ENCODE data around the gene AK3. TPM values are rescaled to one million over a fixed set of nuclear protein-coding genes. Genes with fewer than 3 reads are reported as not detected.

The AK3 gene
- total RNA-seq, 1 experiment from 2014 or later, result 41.5 TPM

DNA sequence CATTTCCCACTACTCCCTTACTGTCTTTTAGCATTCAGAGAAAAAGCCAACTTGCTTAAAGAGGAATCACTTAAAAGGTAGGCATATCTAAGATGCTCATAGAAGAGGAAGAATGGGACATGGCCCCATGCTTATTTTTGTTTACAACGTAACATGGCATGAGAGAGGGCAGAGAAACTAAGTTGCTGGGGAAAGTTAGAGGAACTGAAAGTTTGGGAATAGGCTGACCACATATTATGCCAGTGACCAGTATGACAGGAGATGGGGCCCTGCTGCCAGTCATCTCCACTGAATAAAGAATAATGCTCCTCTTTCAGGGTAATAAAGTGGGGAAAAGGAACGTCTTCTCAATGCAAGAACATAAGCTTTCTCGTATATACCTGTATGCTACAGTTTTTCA, 77.0 kb downstream of the AK3 start:
- WGBS (ENCODE audit: extremely low coverage, insufficient read length, low lambda C conversion rate), result no CpG with 5 or more reads among the region's 3 CpGs
- peaks cover 4% of the 10 kb centered on the region for H3K23me2 ChIP-seq (ENCODE audit: insufficient read length, low read depth, low read length, poor library complexity, severe bottlenecking)
- peak overlapping the region; percentile 14 to 49; a peak in 4 of 5 replicates for H3K4me3 Mint-ChIP-seq

More for the DNA sequence above, 77.0 kb downstream of the AK3 start:
- Histone ChIP-seq H3K27me3 (ENCODE audit: insufficient read depth, low read length) (no peaks in the 10 kb centered on the region), H3K23ac (ENCODE audit: insufficient read length, low read depth, low read length) (no peak overlapping the region), H2AFZ (ENCODE audit: low read length) (no peak overlapping the region), H3K4ac (ENCODE audit: low read depth, low read length) (no peak overlapping the region), H3K4me2 (ENCODE audit: insufficient read depth, insufficient read length, low read length) (peak overlapping the region; percentile 2), H3T11ph (ENCODE audit: low read length) (no peak overlapping the region), H4K91ac (ENCODE audit: insufficient read length, low read depth, low read length) (no peak overlapping the region), H3K14ac (ENCODE audit: insufficient read depth, low read length) (no peak overlapping the region), H2BK12ac (ENCODE audit: insufficient read length, low read depth, low read length) (no peak overlapping the region), H3K4me1 (ENCODE audit: insufficient read depth, low read length) (peaks cover 11% of the 10 kb centered on the region), H4K5ac (ENCODE audit: insufficient read length, low read depth, low read length) (no peak overlapping the region), H2BK15ac (ENCODE audit: low read depth, low read length) (no peak overlapping the region), H2BK20ac (ENCODE audit: low read depth, low read length, poor library complexity, severe bottlenecking) (no peak overlapping the region), H3K79me1 (ENCODE audit: insufficient read depth, low read depth, low read length, poor library complexity, severe bottlenecking) (no peaks in the 10 kb centered on the region), H3K27ac (ENCODE audit: insufficient read length, low read depth, low read length) (no peak overlapping the region), H3K9ac (ENCODE audit: extremely low read depth, insufficient read length, low read length) (no peak overlapping the region), H2BK120ac (ENCODE audit: low read depth, low read length, poor library complexity, severe bottlenecking) (no peak overlapping the region), H4K8ac (replicated peaks; ENCODE audit: insufficient read length, low read depth, low read length) (no peak overlapping the region), H3K56ac (ENCODE audit: insufficient read length, low read depth, low read length) (no peak overlapping the region), H2BK5ac (ENCODE audit: insufficient read length, low read length) (no peak overlapping the region), H3K9me3 (ENCODE audit: control insufficient read depth, low read depth, low read length) (no peaks in the 10 kb centered on the region), H3K18ac (ENCODE audit: insufficient read length, low read depth, low read length) (no peak overlapping the region), H4K20me1 (ENCODE audit: control insufficient read depth, insufficient read depth, insufficient read length) (peaks cover 3% of the 10 kb centered on the region), H2AK5ac (ENCODE audit: insufficient read length, low read length) (no peak overlapping the region), H3K79me2 (ENCODE audit: insufficient read depth, low read length) (no peaks in the 10 kb centered on the region; the same call in 1 of the 2 replicates)
- no peak overlapping the region for H3K27ac Mint-ChIP-seq
- peaks cover 2% of the 10 kb centered on the region in 2 experiments; a peak in 2 of 5 replicates for H3K9me3 Mint-ChIP-seq
- H3K36me3 Mint-ChIP-seq (ENCODE audit: insufficient read depth in 1 of 3, low read depth in 3 of 3), result peaks cover 0 to 5% (median 0%) of the 10 kb centered on the region in 3 experiments; a peak in 2 of 7 replicates
- H3K4me1 Mint-ChIP-seq, result peaks cover 53 to 54% of the 10 kb centered on the region in 2 experiments
- no peak for DNase-seq
- peaks cover 5% of the 10 kb centered on the region; the same call in 1 of the 2 replicates for H3K27me3 Mint-ChIP-seq (ENCODE audit: low read depth)
- TF ChIP-seq, protein P1, sequence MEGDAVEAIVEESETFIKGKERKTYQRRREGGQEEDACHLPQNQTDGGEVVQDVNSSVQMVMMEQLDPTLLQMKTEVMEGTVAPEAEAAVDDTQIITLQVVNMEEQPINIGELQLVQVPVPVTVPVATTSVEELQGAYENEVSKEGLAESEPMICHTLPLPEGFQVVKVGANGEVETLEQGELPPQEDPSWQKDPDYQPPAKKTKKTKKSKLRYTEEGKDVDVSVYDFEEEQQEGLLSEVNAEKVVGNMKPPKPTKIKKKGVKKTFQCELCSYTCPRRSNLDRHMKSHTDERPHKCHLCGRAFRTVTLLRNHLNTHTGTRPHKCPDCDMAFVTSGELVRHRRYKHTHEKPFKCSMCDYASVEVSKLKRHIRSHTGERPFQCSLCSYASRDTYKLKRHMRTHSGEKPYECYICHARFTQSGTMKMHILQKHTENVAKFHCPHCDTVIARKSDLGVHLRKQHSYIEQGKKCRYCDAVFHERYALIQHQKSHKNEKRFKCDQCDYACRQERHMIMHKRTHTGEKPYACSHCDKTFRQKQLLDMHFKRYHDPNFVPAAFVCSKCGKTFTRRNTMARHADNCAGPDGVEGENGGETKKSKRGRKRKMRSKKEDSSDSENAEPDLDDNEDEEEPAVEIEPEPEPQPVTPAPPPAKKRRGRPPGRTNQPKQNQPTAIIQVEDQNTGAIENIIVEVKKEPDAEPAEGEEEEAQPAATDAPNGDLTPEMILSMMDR (conservative IDR thresholded peaks at IDR 0.05), result no peak
